Stimulated activated effector memory CD8-positive, alpha-beta T cell treated with anti-CD3 and anti-CD28 coated beads, Interleukin-12 subunit alpha, Interleukin-12 subunit beta, amount 100 ng/mL, for 72 hours (primary cell): ENCODE results near the gene HOXA7.

ENCODE experiments used
- ATAC-seq: fragments of 150-1000 bp; cut with Tn5 transposase; 2 replicates; pipeline ENCODE4 v1.10.0; 2021
- DNase-seq, 2 donors: peaks; one replicate each; pipeline ENCODE4 v3.0.0; 2021 to 2022; ENCODE audit warnings: low spot score in 2 of 2
- H3K27ac Mint-ChIP-seq: one replicate; pipeline ENCODE4 v1.8.0; 2022; ENCODE audit warnings: mild to moderate bottlenecking, mixed read lengths
- H3K36me3 Mint-ChIP-seq: one replicate; pipeline ENCODE4 v1.8.0; 2022; ENCODE audit warnings: mild to moderate bottlenecking, mixed read lengths
- H3K4me1 Mint-ChIP-seq: one replicate; pipeline ENCODE4 v1.8.0; 2022; ENCODE audit warnings: mixed read lengths
- H3K4me3 Mint-ChIP-seq: one replicate; pipeline ENCODE4 v1.8.0; 2022; ENCODE audit warnings: mild to moderate bottlenecking, mixed read lengths
- H3K9me3 Mint-ChIP-seq: one replicate; pipeline ENCODE4 v1.8.0; 2022; ENCODE audit warnings: mixed read lengths

Gene HOXA7

GRCh38 chr7:27154369-27154768, 2.1 kb downstream of the HOXA7 start:
- H3K9me3 Mint-ChIP-seq: no peaks in the 10 kb centered on the region
- peak overlapping the region; percentile 73 for H3K4me3 Mint-ChIP-seq
- H3K27ac Mint-ChIP-seq: peak overlapping the region; percentile 45
- peaks cover 25% of the 10 kb centered on the region for H3K36me3 Mint-ChIP-seq
- H3K4me1 Mint-ChIP-seq: peaks cover 56% of the 10 kb centered on the region
- ATAC-seq: no peak
- DNase-seq: no peak

- ATAC-seq: no peak
- no peak for DNase-seq
- Mint-ChIP-seq H3K4me3 (no peak overlapping the region), H3K36me3 (peaks cover 25% of the 10 kb centered on the region), H3K4me1 (peaks cover 56% of the 10 kb centered on the region), H3K27ac (no peak overlapping the region), H3K9me3 (no peaks in the 10 kb centered on the region)
These were observed 2.9 kb downstream of the HOXA7 start for GRCh38 chr7:27153526-27153925.

GRCh38 chr7:27152816-27153442, 3.5 kb downstream of the HOXA7 start:
- ATAC-seq: no peak
- H3K27ac Mint-ChIP-seq: no peak overlapping the region
- H3K4me3 Mint-ChIP-seq: no peak overlapping the region

GRCh38 chr7:27151931-27152815, 4.3 kb downstream of the HOXA7 start, which contains the start of gene HOXA3:
Gene HOXA3 (minus strand): TSS chr7:27152583. CDS start chr7:27110640, 41,943 bp downstream.
- Mint-ChIP-seq H3K36me3 (peaks cover 15% of the 10 kb centered on the region), H3K27ac (no peak within 1 kb of the TSS), H3K9me3 (no peaks in the 10 kb centered on the region), H3K4me3 (peak within 1 kb of the TSS; percentile 77), H3K4me1 (peaks cover 51% of the 10 kb centered on the region)
- DNase-seq (peak in 1 of 2 donors; percentile 54), ATAC-seq (no peak)

More at GRCh38 chr7:27152816-27153442, 3.5 kb downstream of the HOXA7 start:
- H3K9me3 Mint-ChIP-seq: no peaks in the 10 kb centered on the region
- peaks cover 23% of the 10 kb centered on the region for H3K36me3 Mint-ChIP-seq
- H3K4me1 Mint-ChIP-seq: peaks cover 54% of the 10 kb centered on the region
- DNase-seq: no peak

GRCh38 chr7:27151341-27151930, 5.0 kb downstream of the HOXA7 start:
- Mint-ChIP-seq H3K27ac (no peak overlapping the region), H3K36me3 (peaks cover 12% of the 10 kb centered on the region), H3K4me1 (peaks cover 51% of the 10 kb centered on the region), H3K9me3 (no peaks in the 10 kb centered on the region), H3K4me3 (peak overlapping the region; percentile 77)
- ATAC-seq (no peak), DNase-seq (no peak)

- ATAC-seq (peak; percentile 88), DNase-seq (peak; percentile 57 to 79)
- H3K9me3 Mint-ChIP-seq: no peaks in the 10 kb centered on the region
- peaks cover 44% of the 10 kb centered on the region for H3K4me1 Mint-ChIP-seq
- H3K4me3 Mint-ChIP-seq: peak overlapping the region; percentile 77
- peaks cover 6% of the 10 kb centered on the region for H3K36me3 Mint-ChIP-seq
- no peak overlapping the region for H3K27ac Mint-ChIP-seq
These were observed 5.7 kb downstream of the HOXA7 start for GRCh38 chr7:27150568-27151340.

GRCh38 chr7:27149842-27150567, 6.5 kb downstream of the HOXA7 start:
- H3K27ac Mint-ChIP-seq: no peak overlapping the region
- ATAC-seq (no peak), DNase-seq (no peak)
- peak overlapping the region; percentile 77 for H3K4me3 Mint-ChIP-seq
- peaks cover 5% of the 10 kb centered on the region for H3K36me3 Mint-ChIP-seq
- peaks cover 37% of the 10 kb centered on the region for H3K4me1 Mint-ChIP-seq
- H3K9me3 Mint-ChIP-seq: no peaks in the 10 kb centered on the region

GRCh38 chr7:27148756-27149641, 7.5 kb downstream of the HOXA7 start:
- peaks cover 27% of the 10 kb centered on the region for H3K4me1 Mint-ChIP-seq
- H3K9me3 Mint-ChIP-seq: no peaks in the 10 kb centered on the region
- DNase-seq: no peak
- ATAC-seq: no peak
- H3K27ac Mint-ChIP-seq: no peak overlapping the region
- H3K4me3 Mint-ChIP-seq: no peak overlapping the region
- no peaks in the 10 kb centered on the region for H3K36me3 Mint-ChIP-seq

- Mint-ChIP-seq H3K27ac (no peak overlapping the region), H3K36me3 (no peaks in the 10 kb centered on the region), H3K4me3 (peak overlapping the region; percentile 46), H3K9me3 (no peaks in the 10 kb centered on the region), H3K4me1 (peaks cover 27% of the 10 kb centered on the region)
- DNase-seq (no peak), ATAC-seq (no peak)
These were observed 8.3 kb downstream of the HOXA7 start for GRCh38 chr7:27148031-27148755.

- H3K9me3 Mint-ChIP-seq: no peaks in the 10 kb centered on the region
- H3K4me1 Mint-ChIP-seq: peaks cover 27% of the 10 kb centered on the region
- peak within 1 kb of the TSS; percentile 46 for H3K4me3 Mint-ChIP-seq
- no peaks in the 10 kb centered on the region for H3K36me3 Mint-ChIP-seq
- no peak for DNase-seq
- H3K27ac Mint-ChIP-seq: no peak within 1 kb of the TSS
- no peak for ATAC-seq
These were observed 9.1 kb downstream of the HOXA7 start, which contains the start of gene HOXA6 for GRCh38 chr7:27147199-27148030. Gene HOXA6 (minus strand): TSS chr7:27147774. CDS start chr7:27147749, 25 bp downstream.

GRCh38 chr7:27146491-27147198, 9.8 kb downstream of the HOXA7 start:
- ATAC-seq: no peak
- H3K9me3 Mint-ChIP-seq: no peaks in the 10 kb centered on the region
- no peaks in the 10 kb centered on the region for H3K36me3 Mint-ChIP-seq
- no peak overlapping the region for H3K27ac Mint-ChIP-seq
- peaks cover 21% of the 10 kb centered on the region for H3K4me1 Mint-ChIP-seq
- DNase-seq: no peak
- no peak overlapping the region for H3K4me3 Mint-ChIP-seq

GRCh38 chr7:27145914-27146412, 10.5 kb downstream of the HOXA7 start:
- H3K9me3 Mint-ChIP-seq: no peaks in the 10 kb centered on the region
- ATAC-seq (no peak), DNase-seq (no peak)
- H3K4me1 Mint-ChIP-seq: peaks cover 14% of the 10 kb centered on the region
- no peak overlapping the region for H3K4me3 Mint-ChIP-seq
- H3K36me3 Mint-ChIP-seq: no peaks in the 10 kb centered on the region
- H3K27ac Mint-ChIP-seq: no peak overlapping the region
